Measurements from ENCODE around the gene ANKRD7.
"Not testable (repeated sequence)": the region's sequence is repeated elsewhere in the genome, so short reads cannot be mapped to it uniquely, and the experiment has no call there.

ANKRD7 gene

DNA sequence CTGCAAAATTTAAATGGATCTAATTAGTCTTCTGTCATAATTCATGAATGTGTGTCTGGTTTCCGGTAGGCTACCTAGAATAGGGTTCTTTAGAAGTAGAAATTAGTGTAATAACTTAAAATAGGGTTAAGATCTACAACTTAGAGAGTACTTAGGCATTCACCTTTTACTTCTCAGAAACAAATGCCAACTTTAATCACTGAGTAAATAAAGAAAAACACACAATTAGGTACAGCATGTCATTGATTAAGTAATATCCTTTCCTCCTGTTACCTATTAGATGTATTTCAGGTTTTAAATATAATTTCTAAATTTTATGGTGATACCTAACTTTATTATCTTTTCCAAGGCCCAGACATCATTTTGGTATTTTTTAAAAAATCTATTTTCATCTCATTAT lies 9.3 kb downstream of the ANKRD7 start:
- in situ Hi-C loops (cut with MboI; ENCODE audit: low sequenced_read_pairs), result no loop called here

- in situ Hi-C loops (cut with MboI; ENCODE audit: low sequenced_read_pairs), result no loop called here
These were observed 14.5 kb downstream of the ANKRD7 start for GRCh38 chr7:118239014-118239413.

- in situ Hi-C loops (cut with MboI; ENCODE audit: low sequenced_read_pairs), result not testable (repeated sequence)
These were observed 15.8 kb downstream of the ANKRD7 start for GRCh38 chr7:118240320-118240719.

- in situ Hi-C loops (cut with MboI; ENCODE audit: low sequenced_read_pairs), result no loop called here
These were observed 19.2 kb downstream of the ANKRD7 start for GRCh38 chr7:118243695-118244094.

DNA sequence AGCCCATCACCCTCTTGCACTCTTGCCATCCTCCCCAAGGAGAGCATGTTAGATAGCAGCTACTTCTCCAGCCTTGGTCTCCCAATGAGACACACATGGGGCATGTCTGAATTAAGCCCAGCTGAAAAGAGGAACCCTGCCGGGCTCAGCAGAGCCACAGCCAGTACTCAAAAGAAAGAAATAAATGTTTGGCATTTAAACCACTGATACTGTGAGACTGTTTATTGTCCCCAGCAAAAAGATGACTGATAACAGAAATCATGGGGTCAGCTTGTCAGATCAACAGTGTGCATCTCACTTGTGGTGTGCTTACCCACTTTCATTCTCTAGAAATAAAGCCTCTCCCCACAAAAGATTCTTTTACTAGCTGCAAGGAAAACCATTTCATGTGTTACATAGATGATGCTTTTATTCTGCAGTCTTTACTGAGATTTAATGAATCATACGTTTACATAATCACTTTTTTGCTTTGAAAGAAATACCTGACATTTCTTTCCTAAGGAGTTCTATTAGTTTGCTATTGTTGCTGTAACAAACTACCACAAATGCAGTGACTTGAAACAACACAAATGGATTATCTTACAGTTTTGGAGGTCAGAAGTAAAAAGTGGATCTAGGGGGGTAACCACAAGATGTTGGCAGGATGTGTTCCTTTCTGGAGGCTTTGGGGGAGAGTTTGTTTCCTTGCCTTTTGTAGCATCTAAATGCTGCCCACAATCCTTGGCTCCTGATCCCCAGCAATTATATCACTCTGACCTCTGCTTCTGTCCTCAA lies 20.9 kb downstream of the ANKRD7 start:
- in situ Hi-C loops (cut with MboI; ENCODE audit: low sequenced_read_pairs), result no loop called here

DNA sequence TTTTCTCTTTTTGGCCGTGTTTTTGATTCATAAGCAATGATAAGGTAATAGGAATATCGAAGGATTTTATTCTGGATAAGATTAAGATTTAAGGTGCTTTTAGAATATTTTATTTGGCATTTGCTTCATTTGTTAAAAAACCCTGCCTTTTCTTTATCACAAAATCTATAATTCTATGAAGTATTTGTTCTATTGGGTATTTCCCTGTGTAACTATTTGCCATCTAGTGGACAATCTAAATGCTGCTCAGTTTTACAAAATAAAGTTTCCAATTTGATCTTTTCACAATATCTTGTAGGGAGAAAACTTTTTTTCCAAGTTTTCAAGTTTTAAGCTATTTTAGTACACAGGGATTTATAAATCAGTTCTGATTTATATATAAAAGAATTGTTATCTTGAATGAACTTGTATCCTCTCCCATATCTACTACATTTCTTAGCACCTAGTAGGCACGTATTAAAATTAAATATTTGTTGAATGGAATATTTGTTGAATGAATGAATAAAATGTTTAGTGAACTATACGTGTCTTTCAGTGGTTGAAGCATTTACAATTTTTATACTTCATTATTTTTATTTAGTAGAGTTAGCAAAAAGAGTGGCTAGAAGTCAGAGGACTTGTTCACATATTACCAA lies 26.5 kb downstream of the ANKRD7 start:
- in situ Hi-C loops (cut with MboI; ENCODE audit: low sequenced_read_pairs), result loop anchor here (25.0 kb wide), 1 partner anchor 936 kb away; no protein-coding TSS in a partner anchor

DNA sequence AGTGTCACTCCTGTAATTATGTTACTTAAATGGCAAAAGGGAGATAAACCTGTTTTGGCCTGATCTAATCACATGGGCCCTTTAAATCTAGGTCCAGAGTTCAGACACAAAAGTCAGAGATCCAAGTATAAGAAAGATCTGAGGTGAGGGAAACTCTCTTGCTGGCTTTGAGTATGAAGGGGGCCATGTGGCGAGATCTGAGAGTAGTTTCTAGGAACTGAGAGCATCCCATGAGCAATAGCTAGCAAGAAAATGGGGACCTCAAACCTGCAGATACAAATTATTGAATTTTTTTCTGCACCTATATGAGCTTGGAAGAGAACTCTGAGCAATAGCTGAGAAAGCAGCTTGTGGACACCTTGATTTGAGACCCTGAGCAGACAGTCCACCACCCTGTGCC lies 27.6 kb downstream of the ANKRD7 start:
- in situ Hi-C loops (cut with MboI; ENCODE audit: low sequenced_read_pairs), result loop anchor here (25.0 kb wide), 1 partner anchor 935 kb away; no protein-coding TSS in a partner anchor

- in situ Hi-C loops (cut with MboI; ENCODE audit: low sequenced_read_pairs), result loop anchor here (25.0 kb wide), 1 partner anchor 928 kb away; no protein-coding TSS in a partner anchor
These were observed 34.6 kb downstream of the ANKRD7 start for GRCh38 chr7:118259115-118259514.

GRCh38 chr7:118264836-118265235 lies 40.3 kb downstream of the ANKRD7 start:
- in situ Hi-C loops (cut with MboI; ENCODE audit: low sequenced_read_pairs), result loop anchor here (25.0 kb wide), 1 partner anchor 922 kb away; no protein-coding TSS in a partner anchor

GRCh38 chr7:118280319-118281012 lies 56.0 kb downstream of the ANKRD7 start:
- in situ Hi-C loops (cut with MboI; ENCODE audit: low sequenced_read_pairs), result no loop called here

GRCh38 chr7:118281196-118281595 lies 56.7 kb downstream of the ANKRD7 start:
- in situ Hi-C loops (cut with MboI; ENCODE audit: low sequenced_read_pairs), result no loop called here

DNA sequence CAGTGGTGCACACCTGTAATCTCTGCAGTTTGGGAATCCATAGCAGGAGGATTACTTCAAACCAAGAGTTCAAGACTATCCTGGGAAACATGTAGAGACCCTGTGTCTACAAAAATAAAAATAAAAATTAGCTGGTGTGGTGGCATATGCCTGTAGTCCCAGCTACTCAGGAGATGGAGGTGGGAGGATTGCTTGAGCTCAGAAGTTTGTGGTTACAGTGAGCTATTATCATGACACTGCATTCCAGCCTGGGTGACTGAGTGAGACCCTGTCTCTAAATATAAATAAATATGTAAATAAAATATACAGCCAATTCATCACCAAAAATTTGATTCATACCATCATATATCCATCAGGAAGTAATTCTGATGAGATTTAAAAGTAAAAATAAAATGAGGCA lies 60.9 kb downstream of the ANKRD7 start:
- in situ Hi-C loops (cut with MboI; ENCODE audit: low sequenced_read_pairs), result no loop called here

- in situ Hi-C loops (cut with MboI; ENCODE audit: low sequenced_read_pairs), result no loop called here
These were observed 61.6 kb downstream of the ANKRD7 start for GRCh38 chr7:118286131-118286530.

GRCh38 chr7:118288098-118288497 lies 63.6 kb downstream of the ANKRD7 start:
- in situ Hi-C loops (cut with MboI; ENCODE audit: low sequenced_read_pairs), result no loop called here

- in situ Hi-C loops (cut with MboI; ENCODE audit: low sequenced_read_pairs), result no loop called here
These were observed 65.0 kb downstream of the ANKRD7 start for GRCh38 chr7:118289476-118289875.

Data from HL-60/S4 (cell line).